HG03064 (cell line): Measurements from ENCODE around the gene DCDC2C.

ENCODE experiments used
- ATAC-seq: cut with Tn5 transposase; IDR thresholded peaks from one replicate; pipeline ENCODE4 v1.9.1; 2021; ENCODE audit warnings: low read depth; ENCODE audit not compliant: unreplicated experiment

Gene DCDC2C

GRCh38 chr2:3672861-3673678 lies 30.3 kb upstream of the DCDC2C start:
- no peak for ATAC-seq

DNA sequence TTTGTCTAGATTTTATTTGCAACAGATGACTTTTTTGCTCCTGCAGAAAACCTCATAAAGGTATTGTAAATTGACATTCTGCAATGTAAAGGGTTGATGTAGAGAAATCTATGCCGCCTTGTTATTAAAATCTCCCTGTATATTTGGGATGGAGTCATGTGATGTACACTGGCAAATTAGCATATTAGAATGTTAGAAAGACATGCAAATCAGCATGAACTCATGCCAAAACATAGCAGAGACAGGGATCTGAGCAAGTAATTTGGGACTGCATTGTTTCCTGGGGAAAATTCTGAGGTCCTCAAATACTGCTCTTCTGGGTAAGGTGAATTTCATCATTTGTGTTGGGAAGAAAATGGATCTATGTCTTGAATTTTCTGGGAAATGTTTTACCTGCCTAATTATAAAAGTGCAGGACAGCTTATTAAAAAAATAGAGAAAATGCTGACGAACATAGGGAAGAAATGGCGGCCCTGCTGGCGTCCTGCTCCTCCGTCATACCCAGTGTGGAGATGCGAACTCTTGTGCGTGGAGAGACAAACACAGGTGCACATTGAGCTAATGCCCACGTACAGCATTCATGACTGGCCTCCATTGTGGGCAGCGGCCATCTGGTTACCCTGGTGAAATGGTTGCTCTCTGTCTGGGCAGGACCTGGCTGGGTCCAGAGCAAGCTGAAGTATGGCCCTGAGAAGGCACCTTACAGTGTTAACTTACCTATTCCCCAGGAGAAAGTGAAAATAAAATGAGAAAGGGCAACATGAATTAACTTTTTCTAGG lies 29.1 kb upstream of the DCDC2C start:
- ATAC-seq = no peak

- ATAC-seq = no peak
Measured at GRCh38 chr2:3675687-3676086, 27.7 kb upstream of the DCDC2C start.

GRCh38 chr2:3677436-3677835 lies 25.9 kb upstream of the DCDC2C start:
- ATAC-seq = no peak

- ATAC-seq = no peak
Measured at GRCh38 chr2:3678212-3678611, 25.2 kb upstream of the DCDC2C start.

DNA sequence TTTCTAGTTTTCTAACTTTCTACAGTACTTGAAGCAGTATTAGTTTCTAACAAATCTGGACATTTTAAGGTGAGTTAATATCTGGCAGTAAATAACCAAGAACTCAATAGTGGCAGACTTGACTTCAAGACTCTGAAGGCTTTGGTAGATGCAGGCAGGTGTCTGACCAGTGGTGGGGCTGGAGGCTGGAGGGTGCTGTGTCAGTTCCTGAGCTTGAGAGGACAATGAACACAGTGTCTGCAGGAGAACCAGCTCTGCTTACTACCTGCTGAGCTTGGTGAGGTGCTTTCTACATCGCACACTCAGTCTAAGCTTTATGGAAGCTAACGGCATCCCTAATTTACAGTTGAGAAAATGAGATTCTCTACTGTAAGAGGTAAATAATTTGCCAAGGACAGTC lies 24.2 kb upstream of the DCDC2C start:
- ATAC-seq = no peak

DNA sequence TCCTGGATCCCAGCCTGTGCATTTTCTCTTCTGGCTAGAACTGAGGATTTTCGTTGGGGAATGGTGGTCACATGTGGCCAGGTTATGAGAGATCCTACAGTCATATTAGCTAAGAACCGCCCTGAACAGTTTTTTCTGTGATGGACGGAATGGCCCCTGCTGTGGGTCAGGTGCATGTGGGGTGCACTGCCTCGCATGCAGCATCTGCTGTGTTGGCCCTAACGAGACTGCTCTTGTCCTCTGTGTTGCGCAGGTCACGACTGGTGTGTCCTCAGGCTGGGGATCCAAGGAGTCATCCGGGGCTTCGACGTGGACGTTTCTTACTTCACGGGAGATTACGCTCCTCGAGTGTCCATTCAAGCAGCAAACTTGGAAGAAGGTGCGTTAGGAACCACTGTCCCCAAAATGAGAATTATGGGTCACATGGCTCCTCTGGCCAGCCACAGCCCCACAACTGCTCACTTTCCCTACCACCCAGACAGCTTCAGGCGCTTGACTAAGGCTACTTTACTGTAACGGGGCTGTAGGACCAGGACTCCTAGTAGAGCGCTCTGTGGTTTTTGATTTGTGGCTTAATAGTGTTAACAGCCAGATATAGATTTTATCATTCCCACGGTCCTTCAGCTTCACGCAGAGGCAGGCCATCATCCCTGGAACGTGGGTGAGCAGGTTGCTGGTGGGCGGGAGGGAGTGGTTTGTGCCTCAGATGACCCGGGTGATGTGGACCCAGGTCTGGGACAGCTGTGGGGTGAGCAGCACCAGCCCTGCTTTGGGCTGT lies 23.6 kb upstream of the DCDC2C start:
- no peak for ATAC-seq

- no peak for ATAC-seq
Measured at GRCh38 chr2:3680548-3681345, 22.6 kb upstream of the DCDC2C start.

- no peak for ATAC-seq
Measured at GRCh38 chr2:3681625-3682024, 21.8 kb upstream of the DCDC2C start.

- no peak for ATAC-seq
Measured at GRCh38 chr2:3682811-3683210, 20.6 kb upstream of the DCDC2C start.

DNA sequence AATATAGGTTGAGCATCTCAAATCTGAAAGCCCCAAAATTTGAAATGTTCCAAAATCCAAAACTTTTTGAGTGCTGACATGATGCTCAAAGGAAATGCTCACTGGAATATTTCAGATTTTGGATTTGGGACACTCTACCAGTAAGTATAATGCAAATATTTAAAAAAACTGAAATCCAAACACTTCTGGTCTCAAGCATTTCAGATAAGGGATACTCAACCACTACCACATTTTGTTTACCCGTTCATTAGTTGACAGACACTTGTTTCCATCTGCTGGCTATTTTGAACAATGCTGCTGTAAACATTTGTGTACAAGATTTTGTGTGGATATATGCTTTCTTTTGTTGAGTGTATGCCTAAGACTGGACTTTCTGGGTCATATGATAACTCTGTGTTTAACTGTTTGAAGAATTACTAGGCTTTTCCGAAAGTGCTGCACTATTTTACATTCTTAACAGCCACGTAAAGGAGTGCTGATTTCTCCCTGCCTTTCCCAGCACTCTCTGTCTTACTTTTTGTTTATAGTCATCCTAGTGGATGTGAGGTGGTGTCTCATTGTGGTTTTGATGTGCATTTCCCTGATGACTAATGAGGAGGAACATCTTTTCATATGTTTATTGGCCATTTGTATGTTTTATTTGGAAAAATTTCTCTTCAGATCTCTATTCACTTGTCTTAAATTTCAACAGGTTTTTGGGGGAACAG lies 19.5 kb upstream of the DCDC2C start:
- ATAC-seq = no peak

GRCh38 chr2:3689998-3690748 lies 13.2 kb upstream of the DCDC2C start:
- no peak for ATAC-seq

- no peak for ATAC-seq
Measured at GRCh38 chr2:3692375-3692774, 11.0 kb upstream of the DCDC2C start.

- ATAC-seq = no peak
Measured at GRCh38 chr2:3696545-3696944, 6.8 kb upstream of the DCDC2C start.

- no peak for ATAC-seq
Measured at GRCh38 chr2:3701071-3701470, 2.3 kb upstream of the DCDC2C start.

DNA sequence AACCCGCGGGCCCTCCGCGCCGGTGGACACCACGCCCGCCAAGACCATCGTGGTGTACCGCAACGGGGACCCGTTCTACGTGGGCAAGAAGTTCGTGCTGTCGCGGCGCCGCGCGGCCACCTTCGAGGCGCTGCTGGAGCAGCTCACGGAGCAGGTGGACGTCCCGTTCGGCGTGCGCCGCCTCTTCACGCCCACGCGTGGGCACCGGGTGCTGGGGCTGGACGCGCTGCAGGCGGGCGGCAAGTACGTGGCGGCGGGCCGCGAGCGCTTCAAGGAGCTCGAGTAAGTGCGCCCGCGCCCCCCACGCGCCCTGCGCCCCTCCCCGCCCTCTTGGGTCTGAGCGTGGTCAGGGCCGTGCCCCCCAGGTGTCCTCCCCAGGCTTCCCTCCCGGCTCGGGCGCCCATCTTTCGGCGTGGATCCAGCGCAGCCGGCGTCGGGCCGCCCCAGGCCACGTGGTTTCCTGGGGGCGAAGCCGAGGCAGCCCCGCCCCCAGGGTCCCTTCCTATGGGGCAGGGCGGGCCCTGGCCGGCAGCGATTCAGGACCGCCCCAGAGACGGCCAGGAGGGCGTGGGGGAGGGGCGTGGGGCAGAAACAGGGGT lies 481 bp downstream of the DCDC2C start:
- no peak for ATAC-seq

DNA sequence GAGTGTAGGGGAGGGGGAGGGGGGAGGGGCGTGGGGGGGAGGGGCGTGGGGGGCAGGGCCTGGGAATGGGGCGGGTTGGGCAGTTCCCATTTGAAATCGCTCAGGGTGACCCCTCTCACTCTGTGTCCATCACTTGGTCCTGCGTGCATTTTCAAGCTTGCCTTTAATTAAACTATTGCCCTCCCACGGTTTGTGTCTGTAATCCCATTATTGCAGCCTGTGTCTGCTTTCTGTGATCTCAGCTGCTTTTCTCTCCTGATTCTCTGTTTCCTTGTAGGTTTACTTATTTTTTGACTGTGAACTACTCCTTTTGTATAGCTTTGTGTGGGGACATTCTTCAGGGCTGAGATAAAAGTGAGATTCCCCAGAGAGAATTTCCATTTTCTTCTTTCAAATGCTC lies 1.3 kb downstream of the DCDC2C start:
- ATAC-seq = no peak

- no peak for ATAC-seq
Measured at GRCh38 chr2:3705782-3706181, 2.4 kb downstream of the DCDC2C start.

DNA sequence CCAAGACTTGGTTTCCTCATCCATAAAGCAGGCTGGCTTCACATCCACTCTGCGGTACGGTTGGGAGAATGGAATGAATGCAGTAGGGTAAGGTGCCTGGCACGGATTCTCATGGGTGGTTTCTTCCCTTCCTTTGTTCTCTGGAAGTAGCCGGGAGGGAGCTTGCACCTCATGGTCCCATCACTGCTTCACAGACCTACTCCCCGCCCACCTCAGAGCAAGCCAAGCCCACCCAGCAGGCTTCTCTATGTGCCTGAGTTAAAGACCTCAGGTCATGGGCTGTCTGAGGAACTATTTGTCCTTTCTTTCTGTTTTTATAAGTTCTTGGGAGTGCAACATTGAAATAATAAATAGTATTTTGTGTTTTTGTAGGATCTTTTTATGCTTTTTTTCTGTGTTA lies 3.5 kb downstream of the DCDC2C start:
- no peak for ATAC-seq
